ENCODE data around the gene ECPAS.

DNA sequence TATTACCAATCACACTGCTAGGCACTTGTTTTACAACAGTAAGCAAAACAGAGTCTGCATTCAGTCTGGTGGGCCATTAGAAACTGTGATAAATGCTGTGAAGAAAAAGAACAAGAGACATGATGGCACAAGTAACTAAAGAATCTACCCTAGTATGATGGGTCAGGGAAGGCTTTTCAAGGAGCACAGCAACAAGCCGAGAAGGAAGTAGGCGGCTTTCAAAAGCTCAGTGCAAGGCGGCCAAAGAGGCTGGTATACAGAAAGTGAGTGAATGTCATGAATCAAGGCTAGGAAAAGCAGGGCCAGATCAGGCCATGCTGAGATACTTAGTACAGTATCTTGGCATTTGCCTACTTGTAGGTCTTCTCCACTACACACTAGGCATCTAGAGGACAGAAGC lies 76.4 kb downstream of the ECPAS start:
- TF ChIP-seq ZNF274 (IDR thresholded peaks at IDR 0.05; ENCODE audit: low read depth, low read length) (no peak), YY1 (IDR thresholded peaks at IDR 0.05; ENCODE audit: insufficient read depth, insufficient read length) (no peak), SUZ12 (IDR thresholded peaks at IDR 0.05; ENCODE audit: extremely low read depth, insufficient read depth, insufficient read length) (no peak)

Data from NT2/D1 (cell line).